NCI-H345 treated with DMSO at 0.1 percent for 48 hours (cell line): ENCODE data around the gene TP53.
"Not testable (repeated sequence)": the region's sequence is repeated elsewhere in the genome, so short reads cannot be mapped to it uniquely, and the experiment has no call there.

ENCODE experiments used
- DNase-seq: peaks from one replicate; lab custom pipeline; 2025; ENCODE audit not compliant: unreplicated experiment; lab: John Stamatoyannopoulos, UW

Gene TP53

GRCh38 chr17:7632492-7632894 lies 54.8 kb downstream of the TP53 start:
- no peak for DNase-seq

DNA sequence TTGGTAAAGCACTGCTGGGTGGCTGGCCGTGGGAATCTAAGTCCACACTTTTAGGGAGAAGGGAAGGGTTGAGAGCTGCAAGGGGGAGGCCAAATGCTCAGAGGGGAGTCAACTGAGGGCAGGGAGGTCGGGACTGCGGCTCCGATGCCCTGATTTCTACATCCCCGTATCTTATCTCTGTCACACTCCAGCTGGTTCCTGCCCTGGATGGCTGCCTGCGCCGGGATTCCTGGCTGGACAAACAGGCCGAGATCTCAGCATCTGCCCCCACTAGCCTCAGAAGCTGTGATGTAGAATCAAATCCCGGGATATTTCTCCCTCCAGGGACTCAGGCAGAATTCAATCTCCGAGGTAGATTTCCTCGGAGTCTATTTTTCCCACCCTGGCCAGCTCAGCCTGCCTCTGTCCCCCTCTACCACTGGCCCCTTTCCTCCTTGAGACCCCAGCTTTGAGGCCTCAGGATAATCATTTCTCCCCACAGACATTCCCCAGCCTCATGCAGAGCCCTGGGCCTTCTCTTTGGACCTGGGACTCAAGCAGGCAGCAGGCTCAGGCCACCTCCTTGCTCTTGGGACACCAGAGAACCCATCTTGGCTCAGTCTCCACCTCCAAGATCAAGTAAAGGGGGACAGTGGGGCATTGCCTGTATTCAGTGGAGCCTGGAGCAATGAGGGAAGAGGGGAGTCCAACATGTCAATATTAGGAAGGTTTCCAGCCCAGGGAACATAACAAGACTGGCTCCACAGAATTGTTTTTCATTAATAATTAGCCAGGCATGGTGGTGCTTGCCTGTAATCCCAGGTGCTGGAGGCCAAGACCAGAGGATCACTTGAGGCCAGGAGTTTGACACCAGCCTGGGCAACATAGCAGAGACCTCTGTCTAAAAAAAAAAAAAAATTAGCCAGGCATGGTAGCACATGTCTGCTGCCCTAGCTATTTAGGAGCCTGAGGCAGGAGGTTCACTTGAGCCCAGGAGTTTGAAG lies 55.6 kb downstream of the TP53 start:
- DNase-seq, result no peak

- no peak for DNase-seq
Observed at GRCh38 chr17:7629939-7630571, 57.2 kb downstream of the TP53 start, which contains the start of gene SHBG. TSS of gene SHBG (plus strand) at chr17:7630135. CDS start at chr17:7630173, 38 bp downstream.

GRCh38 chr17:7627250-7628121 lies 59.8 kb downstream of the TP53 start, which contains the start of gene SAT2:
TSS of gene SAT2 (minus strand) at chr17:7627821. CDS start at chr17:7627635, 186 bp downstream.
- DNase-seq, result peak; percentile 24

DNA sequence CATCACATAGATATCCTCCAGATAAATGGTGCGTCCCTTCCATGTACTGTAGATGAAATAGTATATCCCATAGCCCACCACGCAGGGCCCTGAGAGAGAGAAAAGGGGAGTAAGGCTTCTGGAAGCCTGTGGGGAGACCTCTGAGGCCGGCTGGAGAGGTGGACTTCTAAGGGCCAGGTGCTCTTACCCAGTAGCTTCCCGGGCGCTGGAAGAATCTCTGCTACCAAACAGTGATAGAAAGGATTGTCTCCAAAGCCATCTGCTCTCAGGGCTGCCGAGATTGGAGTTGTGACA lies 60.4 kb downstream of the TP53 start:
- no peak for DNase-seq

DNA sequence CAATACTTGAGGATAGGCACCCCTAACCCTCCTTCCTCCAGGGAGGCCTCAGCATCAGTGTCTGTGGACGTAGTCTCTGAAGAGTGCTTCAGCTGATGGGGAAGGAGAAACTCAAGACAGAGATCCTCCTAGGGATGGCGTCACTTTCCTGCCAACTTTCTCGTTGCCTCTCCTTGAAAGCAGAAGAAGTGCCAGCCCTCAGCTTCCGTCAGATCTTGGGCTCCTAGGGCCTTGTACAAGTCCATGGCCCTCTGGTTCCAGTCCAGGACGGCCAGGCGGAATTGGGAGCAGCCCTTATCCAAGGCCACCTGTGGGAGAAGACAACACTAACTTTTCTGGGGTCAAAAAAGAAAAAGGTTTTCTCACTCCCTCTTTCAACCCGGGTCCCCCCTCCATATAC lies 61.0 kb downstream of the TP53 start:
- DNase-seq, result no peak

GRCh38 chr17:7625749-7626148 lies 61.5 kb downstream of the TP53 start:
- DNase-seq, result not testable (repeated sequence)

- DNase-seq, result no peak
Observed at GRCh38 chr17:7623661-7624060, 63.6 kb downstream of the TP53 start.

- DNase-seq, result no peak
Observed at GRCh38 chr17:7620835-7621234, 66.5 kb downstream of the TP53 start.

DNA sequence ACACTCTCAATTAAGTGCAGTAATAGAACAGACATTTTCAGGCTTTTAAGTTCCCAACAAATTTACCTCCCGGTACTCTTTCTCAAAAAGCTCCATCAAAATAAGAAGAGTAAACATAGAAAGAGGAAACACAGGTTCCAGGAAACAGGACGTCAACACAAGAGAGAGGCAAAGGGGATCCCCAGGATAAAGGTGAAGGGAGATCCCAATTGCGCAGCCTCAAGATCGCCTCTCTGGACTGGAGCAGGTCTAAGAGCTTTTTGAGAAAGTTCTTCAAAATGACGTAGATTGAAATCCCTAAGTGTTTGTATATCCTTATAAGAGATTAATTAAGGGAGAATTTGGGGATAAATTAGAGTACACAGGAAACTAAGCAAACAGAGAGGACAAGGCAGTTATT lies 68.7 kb downstream of the TP53 start:
- no peak for DNase-seq
